ENCODE measurements around the gene RAPGEF1.

The RAPGEF1 gene

GRCh38 chr9:131539223-131539923, 200.5 kb downstream of the RAPGEF1 start:
- Histone ChIP-seq H3K4me3 (ENCODE audit: low read depth, low read length) (no peak overlapping the region), H3K4me1 (ENCODE audit: control insufficient read depth, insufficient read depth, low read length) (no peaks in the 10 kb centered on the region), H3K36me3 (ENCODE audit: control insufficient read depth in 2 of 2, insufficient read depth in 1 of 2, low read length in 2 of 2) (no peaks in the 10 kb centered on the region), H3K27ac (ENCODE audit: extremely low read depth, low read depth, low read length) (no peak overlapping the region), H3K9me3 (ENCODE audit: control insufficient read depth, insufficient read depth, low read depth, low read length) (no peaks in the 10 kb centered on the region)
- CTCF ChIA-PET: interaction anchor here (0.7 to 1.1 kb wide), 3 partner anchors 9 to 219 kb away, joined by 3 to 5 read pairs (median 3); partner anchors contain the start of gene RAPGEF1
- TF ChIP-seq ZBTB21 (tag by site-specific recombination; IDR thresholded peaks at IDR 0.05) (no peak), ZNF140 (tag by site-specific recombination; IDR thresholded peaks at IDR 0.05) (no peak), ZNF157 (tag by site-specific recombination; IDR thresholded peaks at IDR 0.05) (no peak), ZNF639 (tag by site-specific recombination; IDR thresholded peaks at IDR 0.05) (no peak), REPIN1 (tag by site-specific recombination; IDR thresholded peaks at IDR 0.05; ENCODE audit: low read depth) (no peak), ZNF223 (tag by site-specific recombination; IDR thresholded peaks at IDR 0.05) (no peak), HOXC10 (CRISPR knock-in tag; IDR thresholded peaks at IDR 0.05) (no peak), ZNF221 (tag by site-specific recombination; IDR thresholded peaks at IDR 0.05; ENCODE audit: borderline replicate concordance) (no peak), SP2 (tag by site-specific recombination; IDR thresholded peaks at IDR 0.05) (no peak), ZBTB49 (tag by site-specific recombination; IDR thresholded peaks at IDR 0.05; ENCODE audit: low read depth) (no peak), ZEB2 (tag by site-specific recombination; IDR thresholded peaks at IDR 0.05) (no peak), ZFP41 (tag by site-specific recombination; IDR thresholded peaks at IDR 0.05; ENCODE audit: borderline replicate concordance) (no peak), ZBTB11 (tag by site-specific recombination; conservative IDR thresholded peaks at IDR 0.05; ENCODE audit: low read depth) (no peak), ZBTB8A (tag by site-specific recombination; IDR thresholded peaks at IDR 0.05) (no peak), PRDM4 (tag by site-specific recombination; IDR thresholded peaks at IDR 0.05) (no peak)
- POLR2A ChIA-PET: interaction anchor here (0.6 kb wide), 1 partner anchor 218 kb away, joined by 3 read pairs; no protein-coding TSS in a partner anchor

GRCh38 chr9:131537946-131538345, 201.9 kb downstream of the RAPGEF1 start:
- TF ChIP-seq MEIS1 (CRISPR knock-in tag; IDR thresholded peaks at IDR 0.05; ENCODE audit: borderline replicate concordance) (no peak), ZNF580 (tag by site-specific recombination; IDR thresholded peaks at IDR 0.05) (no peak), ZNF768 (tag by site-specific recombination; IDR thresholded peaks at IDR 0.05) (no peak)
- Histone ChIP-seq H3K9me3 (ENCODE audit: control insufficient read depth, insufficient read depth, low read depth, low read length) (no peaks in the 10 kb centered on the region), H3K27ac (ENCODE audit: extremely low read depth, low read depth, low read length) (no peak overlapping the region), H3K4me1 (ENCODE audit: control insufficient read depth, insufficient read depth, low read length) (no peaks in the 10 kb centered on the region), H3K36me3 (ENCODE audit: control insufficient read depth in 2 of 2, insufficient read depth in 1 of 2, low read length in 2 of 2) (no peaks in the 10 kb centered on the region), H3K4me3 (ENCODE audit: low read depth, low read length) (no peak overlapping the region)
- ChIA-PET POLR2A (no interaction called here), CTCF (no interaction called here)
